Right renal pelvis (tissue), 4 donors: ENCODE data around the gene ACYP2. TPM values are rescaled to one million over a fixed set of nuclear protein-coding genes. Genes with fewer than 3 reads are reported as not detected.

ENCODE experiments used
- DNase-seq, 4 donors: peaks; one replicate each; pipeline ENCODE4 v3.0.0-alpha.2; 2013; ENCODE audit warnings: low read depth in 4 of 4, low spot score in 3 of 4, missing footprints in 1 of 4
- polyA plus RNA-seq, 4 donors: library from polyadenylated mRNA; unstranded; fragments of 120-200 nt; gene quantifications; one replicate each; pipeline ENCODE4 v1.2.1, GENCODE V29; 2013; ENCODE audit not compliant: insufficient read length in 4 of 4

The ACYP2 gene
- polyA plus RNA-seq, 4 donors: 18.7 to 23.9 (median 22.4) TPM

DNA sequence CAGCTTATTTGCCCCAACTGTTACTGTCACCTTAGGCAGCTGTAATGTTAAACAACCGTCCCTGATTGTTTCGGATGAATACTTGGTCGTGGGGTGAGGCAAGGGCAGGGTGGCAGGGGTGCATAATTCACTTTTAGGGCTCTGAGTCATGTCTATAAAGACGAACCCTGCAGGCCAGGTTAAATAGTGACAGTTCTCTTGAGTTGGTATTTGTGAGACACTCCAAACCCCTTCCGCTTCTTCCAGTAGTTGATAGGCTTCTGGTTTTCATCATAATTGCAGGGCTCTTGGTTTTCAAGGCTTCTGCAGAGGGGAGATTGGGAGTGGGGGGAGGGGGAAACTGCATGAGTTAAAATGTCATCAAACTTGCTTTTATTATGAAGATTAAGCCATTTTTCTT is 237.8 kb downstream of the ACYP2 start:
- no peak for DNase-seq

Other genes with a start within 250 kb of the ACYP2 start
- gene PSME4, start 144.6 kb upstream of the ACYP2 start, polyA plus RNA-seq: 10 to 100 TPM; 53.1 to 64.6 (median 58.7) TPM
- gene TSPYL6, start 140.6 kb downstream of the ACYP2 start, polyA plus RNA-seq: under 1 TPM in 1 of 4 donors, not detected in 3; 0.04 TPM